Measurements from ENCODE around the gene ULK2. TPM values are rescaled to one million over a fixed set of nuclear protein-coding genes. Genes with fewer than 3 reads are reported as not detected.

The ULK2 gene
- total RNA-seq, 1 experiment from 2014 or later = 30.2 TPM

DNA sequence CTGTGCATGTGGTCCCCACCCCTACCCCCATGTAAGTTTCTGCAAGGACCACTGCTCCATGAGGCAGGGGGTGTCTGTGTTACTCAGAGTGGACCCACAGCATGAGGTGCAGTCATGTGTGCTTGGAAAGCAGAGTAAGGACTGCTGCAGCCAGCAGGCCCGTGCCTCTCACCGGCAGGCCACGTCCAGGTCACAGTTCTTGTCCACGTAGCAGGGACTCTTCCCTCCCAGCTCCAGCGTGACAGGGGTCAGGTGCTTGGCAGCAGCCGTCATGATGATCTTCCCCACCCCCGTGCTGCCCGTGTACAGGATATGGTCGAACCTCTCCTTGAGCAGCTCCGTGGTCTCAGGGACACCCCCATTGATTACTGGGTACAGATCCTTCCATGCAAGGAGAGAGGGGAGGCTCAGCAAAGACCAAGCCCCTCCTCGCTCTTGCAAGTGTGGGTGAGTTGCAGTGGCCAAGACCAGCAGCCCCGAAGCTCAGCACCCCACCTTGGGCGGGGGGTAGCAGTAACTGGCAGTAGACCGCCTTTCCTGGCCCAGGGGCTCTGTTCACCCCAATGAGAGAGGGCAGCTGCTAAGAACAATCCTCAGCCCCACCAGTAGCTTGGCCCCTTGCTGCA, 125.8 kb downstream of the ULK2 start:
- TF ChIP-seq EZH2phosphoT487 (IDR thresholded peaks at IDR 0.05; ENCODE audit: borderline replicate concordance, low read length) = no peak
- no peak for TF ChIP-seq EZH2 (IDR thresholded peaks at IDR 0.05; ENCODE audit: low read length, unreplicated experiment)
- TF ChIP-seq, protein P1, sequence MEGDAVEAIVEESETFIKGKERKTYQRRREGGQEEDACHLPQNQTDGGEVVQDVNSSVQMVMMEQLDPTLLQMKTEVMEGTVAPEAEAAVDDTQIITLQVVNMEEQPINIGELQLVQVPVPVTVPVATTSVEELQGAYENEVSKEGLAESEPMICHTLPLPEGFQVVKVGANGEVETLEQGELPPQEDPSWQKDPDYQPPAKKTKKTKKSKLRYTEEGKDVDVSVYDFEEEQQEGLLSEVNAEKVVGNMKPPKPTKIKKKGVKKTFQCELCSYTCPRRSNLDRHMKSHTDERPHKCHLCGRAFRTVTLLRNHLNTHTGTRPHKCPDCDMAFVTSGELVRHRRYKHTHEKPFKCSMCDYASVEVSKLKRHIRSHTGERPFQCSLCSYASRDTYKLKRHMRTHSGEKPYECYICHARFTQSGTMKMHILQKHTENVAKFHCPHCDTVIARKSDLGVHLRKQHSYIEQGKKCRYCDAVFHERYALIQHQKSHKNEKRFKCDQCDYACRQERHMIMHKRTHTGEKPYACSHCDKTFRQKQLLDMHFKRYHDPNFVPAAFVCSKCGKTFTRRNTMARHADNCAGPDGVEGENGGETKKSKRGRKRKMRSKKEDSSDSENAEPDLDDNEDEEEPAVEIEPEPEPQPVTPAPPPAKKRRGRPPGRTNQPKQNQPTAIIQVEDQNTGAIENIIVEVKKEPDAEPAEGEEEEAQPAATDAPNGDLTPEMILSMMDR (conservative IDR thresholded peaks at IDR 0.05; ENCODE audit: low read depth, low read length) = no peak
- Histone ChIP-seq H3F3A (ENCODE audit: low read length, unreplicated experiment) (no peaks in the 10 kb centered on the region), H3K27me3 (ENCODE audit: low read length) (no peaks in the 10 kb centered on the region), H3K9me3 (ENCODE audit: low read length) (no peaks in the 10 kb centered on the region), H3K36me3 (ENCODE audit: low read depth, low read length) (no peaks in the 10 kb centered on the region), H3K79me2 (ENCODE audit: low read length) (no peaks in the 10 kb centered on the region), H3K9ac (ENCODE audit: low read length) (no peak overlapping the region), H3K9me2 (replicated peaks; ENCODE audit: low read length) (no peaks in the 10 kb centered on the region), H4K20me1 (ENCODE audit: low read length) (no peaks in the 10 kb centered on the region), H3K27ac (ENCODE audit: low read length) (no peak overlapping the region), H3K4me2 (ENCODE audit: low read length) (no peak overlapping the region), H3K4me1 (ENCODE audit: insufficient read depth, low read length) (peaks cover 7% of the 10 kb centered on the region; the same call in 1 of the 2 replicates), H2AFZ (ENCODE audit: low read length) (no peak overlapping the region), H3K4me3 (ENCODE audit: low read length) (no peak overlapping the region)
- ATAC-seq = no peak
- DNase-seq = no peak
- POLR2A ChIA-PET (ENCODE audit: unreplicated experiment) = no interaction called here
- CTCF ChIA-PET = no interaction called here
- no TSS peak for BruUV-seq (replicated peaks)
- intact Hi-C loops (cut with micrococcal nuclease) = no loop called here

DNA sequence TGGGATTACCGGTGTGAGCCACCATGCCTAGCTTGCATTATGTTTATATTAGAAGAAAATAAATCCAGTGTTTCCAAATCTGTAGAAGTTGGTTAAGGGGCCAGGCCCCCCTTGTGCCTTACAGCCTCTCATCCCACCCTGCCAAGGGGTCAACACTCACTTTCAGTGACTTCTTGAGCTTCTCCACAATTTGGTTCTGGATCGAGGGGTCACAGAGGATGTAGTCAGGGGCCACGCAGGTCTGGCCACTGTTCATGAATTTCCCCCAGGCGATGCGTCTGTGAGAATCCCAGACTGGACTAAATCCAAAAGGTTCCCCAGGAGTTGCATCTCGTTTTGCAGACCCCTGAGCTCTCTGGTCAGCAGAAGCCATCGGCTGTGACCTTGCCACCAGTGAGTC, 126.8 kb downstream of the ULK2 start:
- Histone ChIP-seq H4K20me1 (ENCODE audit: low read length) (no peaks in the 10 kb centered on the region), H3K4me3 (ENCODE audit: low read length) (no peak overlapping the region), H3K36me3 (ENCODE audit: low read depth, low read length) (no peaks in the 10 kb centered on the region), H2AFZ (ENCODE audit: low read length) (no peak overlapping the region), H3F3A (ENCODE audit: low read length, unreplicated experiment) (no peaks in the 10 kb centered on the region), H3K9me2 (replicated peaks; ENCODE audit: low read length) (no peaks in the 10 kb centered on the region), H3K9me3 (ENCODE audit: low read length) (no peaks in the 10 kb centered on the region), H3K27ac (ENCODE audit: low read length) (no peak overlapping the region), H3K4me1 (ENCODE audit: insufficient read depth, low read length) (peaks cover 7% of the 10 kb centered on the region; the same call in 1 of the 2 replicates), H3K9ac (ENCODE audit: low read length) (no peak overlapping the region), H3K79me2 (ENCODE audit: low read length) (no peaks in the 10 kb centered on the region), H3K27me3 (ENCODE audit: low read length) (no peaks in the 10 kb centered on the region), H3K4me2 (ENCODE audit: low read length) (no peak overlapping the region)
- DNase-seq (no peak), ATAC-seq (no peak)
- ChIA-PET POLR2A (ENCODE audit: unreplicated experiment) (no interaction called here), CTCF (no interaction called here)
- TF ChIP-seq EZH2phosphoT487 (IDR thresholded peaks at IDR 0.05; ENCODE audit: borderline replicate concordance, low read length) (no peak), EZH2 (IDR thresholded peaks at IDR 0.05; ENCODE audit: low read length, unreplicated experiment) (no peak)
- TF ChIP-seq, protein P1 (conservative IDR thresholded peaks at IDR 0.05; ENCODE audit: low read depth, low read length) = no peak
- intact Hi-C loops (cut with micrococcal nuclease) = no loop called here
- BruUV-seq (replicated peaks) = no TSS peak

All from PC-3 (cell line).